Medulla oblongata (tissue), 1 donor: ENCODE measurements around the gene GAL3ST3.
A peak's percentile ranks its signal among the peaks of the same experiment; 100 is the strongest.
"Not testable (repeated sequence)": the region's sequence is repeated elsewhere in the genome, so short reads cannot be mapped to it uniquely, and the experiment has no call there.

Experiments
- DNase-seq: peaks from one replicate; pipeline ENCODE4 v3.0.0-alpha.2; 2015; ENCODE audit errors: extremely low spot score

The GAL3ST3 gene, protein sequence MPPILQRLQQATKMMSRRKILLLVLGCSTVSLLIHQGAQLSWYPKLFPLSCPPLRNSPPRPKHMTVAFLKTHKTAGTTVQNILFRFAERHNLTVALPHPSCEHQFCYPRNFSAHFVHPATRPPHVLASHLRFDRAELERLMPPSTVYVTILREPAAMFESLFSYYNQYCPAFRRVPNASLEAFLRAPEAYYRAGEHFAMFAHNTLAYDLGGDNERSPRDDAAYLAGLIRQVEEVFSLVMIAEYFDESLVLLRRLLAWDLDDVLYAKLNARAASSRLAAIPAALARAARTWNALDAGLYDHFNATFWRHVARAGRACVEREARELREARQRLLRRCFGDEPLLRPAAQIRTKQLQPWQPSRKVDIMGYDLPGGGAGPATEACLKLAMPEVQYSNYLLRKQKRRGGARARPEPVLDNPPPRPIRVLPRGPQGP

GRCh38 chr11:66048547-66049323 lies at the start of gene GAL3ST3:
GAL3ST3 (minus strand) TSS chr11:66049161; CDS start chr11:66045415, 3,746 bp downstream.
- no peak for DNase-seq

- not testable (repeated sequence) for DNase-seq
Observed at GRCh38 chr11:66092125-66092524, 43.2 kb upstream of the GAL3ST3 start.

DNA sequence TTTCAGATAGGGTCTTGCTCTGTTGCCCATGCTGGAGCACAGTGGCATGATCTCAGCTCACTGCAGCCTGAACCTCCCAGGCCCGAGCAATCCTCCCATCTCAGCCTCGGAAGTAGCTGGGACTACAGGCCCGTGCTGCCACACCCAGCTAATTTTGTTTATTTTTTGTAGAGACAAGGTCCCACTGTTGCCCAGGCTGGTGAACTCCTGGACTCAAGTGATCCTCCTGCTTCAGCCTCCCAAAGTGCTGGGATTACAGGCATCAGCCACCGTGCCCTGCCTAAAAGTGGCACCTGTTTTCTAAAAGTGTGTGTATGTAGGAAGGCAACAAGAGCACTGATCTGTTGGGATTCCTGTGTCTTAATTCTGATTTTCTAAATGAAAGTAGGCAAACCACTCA lies 41.3 kb upstream of the GAL3ST3 start:
- no peak for DNase-seq

DNA sequence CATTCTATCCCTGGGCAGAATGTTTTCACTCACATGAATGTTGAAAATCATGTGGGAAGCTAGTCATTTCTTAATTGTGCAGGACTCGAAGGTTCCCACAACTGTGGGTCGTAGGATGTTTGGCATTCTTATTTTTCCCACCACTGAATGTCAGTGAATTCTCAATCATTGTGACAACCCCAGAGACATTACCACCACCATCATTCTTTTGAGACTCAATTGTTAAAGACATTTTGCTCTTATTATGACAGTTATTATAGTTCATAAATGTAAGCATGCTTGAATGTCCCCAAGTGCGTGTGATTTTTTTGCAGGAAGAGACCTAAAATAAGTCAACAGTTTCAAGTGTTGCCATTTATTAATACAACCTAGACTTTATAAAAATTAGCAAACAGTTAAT lies 40.1 kb upstream of the GAL3ST3 start:
- no peak for DNase-seq

DNA sequence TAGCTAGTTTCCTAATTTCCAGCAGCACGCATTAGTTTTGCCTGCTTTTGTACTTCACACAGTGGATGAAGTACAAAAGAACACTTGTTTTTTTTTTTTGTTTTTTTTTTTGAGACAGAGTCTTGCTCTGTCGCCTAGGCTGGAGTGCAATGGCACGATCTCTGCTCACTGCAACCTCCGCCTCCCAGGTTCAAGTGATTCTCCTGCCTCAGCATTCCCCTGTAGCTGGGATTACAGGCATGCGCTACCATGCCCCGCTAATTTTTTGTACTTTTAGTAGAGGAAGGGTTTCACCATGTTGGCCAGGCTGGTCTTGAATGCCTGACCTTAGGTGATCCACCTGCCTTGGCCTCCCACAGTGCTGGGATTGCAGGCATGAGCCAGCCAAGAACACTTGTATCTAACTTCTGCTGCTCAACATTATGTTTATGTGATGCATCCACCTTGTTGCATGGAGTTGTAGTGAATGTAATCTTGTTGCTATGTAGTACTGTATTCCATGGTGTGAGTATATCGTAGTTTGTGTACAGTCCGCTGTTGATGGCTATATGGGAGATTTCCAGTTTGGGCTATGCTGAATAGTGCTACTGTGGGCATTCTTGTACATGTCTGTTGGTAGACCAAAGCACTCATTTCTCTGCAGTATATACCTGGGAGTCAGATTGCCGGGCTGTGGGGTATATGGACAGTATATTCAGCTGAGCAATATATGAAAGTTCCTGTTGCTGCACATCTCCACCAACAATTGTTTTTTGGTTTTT lies 38.4 kb upstream of the GAL3ST3 start:
- DNase-seq = no peak

- no peak for DNase-seq
Observed at GRCh38 chr11:66084821-66085475, 36.0 kb upstream of the GAL3ST3 start.

- DNase-seq = no peak
Observed at GRCh38 chr11:66083767-66084166, 34.8 kb upstream of the GAL3ST3 start.

DNA sequence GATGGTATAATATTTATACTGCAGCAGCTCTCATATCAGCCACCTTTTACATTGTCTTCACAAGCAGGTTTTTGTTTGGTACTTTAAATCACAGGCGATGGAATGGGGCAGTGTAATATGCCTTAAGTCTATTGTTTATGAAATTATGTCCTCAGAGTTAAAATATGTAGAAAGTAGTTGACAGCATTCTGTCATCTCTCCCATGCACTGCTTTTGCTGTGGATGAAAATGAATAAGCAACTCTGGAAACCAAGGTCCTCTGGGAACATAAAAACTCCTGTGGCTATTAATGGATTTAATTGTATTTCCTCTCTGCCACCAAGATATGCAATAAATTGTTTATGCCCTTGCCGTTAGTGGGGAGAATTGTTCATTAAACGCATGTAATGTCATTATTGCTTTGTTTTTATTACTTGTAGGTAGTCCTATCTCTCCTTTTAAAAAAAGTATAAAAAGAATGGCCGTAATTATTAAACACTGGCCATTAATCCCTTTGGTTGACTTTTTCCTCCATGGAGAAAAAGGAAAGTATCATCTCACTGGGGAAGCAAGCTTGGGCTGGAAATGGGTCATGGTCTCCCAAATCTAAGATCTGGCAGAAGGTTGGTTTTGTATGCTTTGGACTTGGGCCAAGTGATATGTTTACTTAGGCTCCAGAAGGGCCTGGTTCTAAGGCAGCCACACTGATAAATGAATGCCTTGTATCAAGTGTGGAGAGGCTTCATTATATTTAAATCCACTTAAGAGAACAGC lies 34.2 kb upstream of the GAL3ST3 start:
- DNase-seq = no peak

GRCh38 chr11:66081505-66081904 lies 32.5 kb upstream of the GAL3ST3 start:
- DNase-seq = peak; percentile 70

GRCh38 chr11:66080055-66080817 lies 31.3 kb upstream of the GAL3ST3 start:
- DNase-seq = no peak

- DNase-seq = not testable (repeated sequence)
Observed at GRCh38 chr11:66078949-66079348, 30.0 kb upstream of the GAL3ST3 start.

GRCh38 chr11:66077927-66078326 lies 29.0 kb upstream of the GAL3ST3 start:
- no peak for DNase-seq

DNA sequence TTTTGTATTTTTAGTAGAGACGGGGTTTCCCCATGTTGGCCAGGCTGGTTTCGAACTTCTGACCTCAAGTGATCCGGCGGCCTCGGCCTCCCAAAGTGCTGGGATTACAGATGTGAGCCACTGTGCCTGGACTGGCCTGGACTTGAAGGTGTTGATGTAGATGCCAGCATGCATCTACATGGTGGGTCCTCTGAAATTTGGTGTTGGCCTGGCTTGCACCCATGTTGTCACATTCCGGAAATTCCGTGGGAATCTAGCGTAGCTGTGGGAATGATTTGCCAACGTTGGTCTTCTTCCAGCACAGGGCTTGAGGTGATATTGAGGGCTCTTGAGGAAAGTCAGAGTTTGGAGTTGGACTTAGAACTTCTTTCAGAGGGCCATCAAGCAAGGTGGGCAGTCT lies 27.6 kb upstream of the GAL3ST3 start:
- no peak for DNase-seq

DNA sequence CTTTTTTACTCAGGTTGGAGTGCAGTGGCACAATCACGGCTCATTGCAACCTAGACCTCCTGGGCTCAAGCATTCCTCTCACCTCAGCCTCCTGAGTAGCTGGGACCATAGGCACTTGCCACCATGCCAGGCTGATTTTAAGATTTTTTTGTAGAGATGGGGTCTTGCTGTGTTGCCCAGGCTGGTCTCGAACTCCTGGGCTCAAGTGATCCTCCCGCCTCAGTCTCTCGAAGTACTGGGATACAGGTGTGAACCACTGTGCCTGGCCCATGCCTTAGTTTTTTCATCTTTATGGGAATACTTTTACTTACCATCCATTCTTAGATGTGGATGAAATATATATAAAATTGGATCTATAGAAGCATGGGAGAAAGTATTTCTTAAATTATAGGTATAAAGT lies 26.3 kb upstream of the GAL3ST3 start:
- DNase-seq = no peak

DNA sequence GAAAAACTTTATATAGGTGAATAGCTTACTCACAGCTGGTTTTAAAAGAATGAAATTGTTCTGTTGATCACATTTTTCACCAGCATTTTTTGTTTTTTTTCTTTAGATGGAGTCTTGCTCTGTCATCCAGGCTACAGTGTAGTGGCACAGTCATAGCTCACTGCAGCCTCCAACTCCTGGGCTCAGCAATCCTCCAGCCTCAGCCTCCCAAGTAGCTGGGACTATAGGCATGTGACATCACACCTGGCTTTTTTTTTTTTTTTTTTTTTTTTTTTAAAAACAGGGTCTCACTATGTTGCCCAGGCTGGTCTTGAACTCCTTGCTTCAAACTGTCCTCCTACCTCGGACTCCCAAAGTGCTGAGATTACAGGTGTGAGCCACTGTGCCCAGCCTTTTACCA lies 24.7 kb upstream of the GAL3ST3 start:
- no peak for DNase-seq

GRCh38 chr11:66072518-66072917 lies 23.6 kb upstream of the GAL3ST3 start:
- DNase-seq = no peak

DNA sequence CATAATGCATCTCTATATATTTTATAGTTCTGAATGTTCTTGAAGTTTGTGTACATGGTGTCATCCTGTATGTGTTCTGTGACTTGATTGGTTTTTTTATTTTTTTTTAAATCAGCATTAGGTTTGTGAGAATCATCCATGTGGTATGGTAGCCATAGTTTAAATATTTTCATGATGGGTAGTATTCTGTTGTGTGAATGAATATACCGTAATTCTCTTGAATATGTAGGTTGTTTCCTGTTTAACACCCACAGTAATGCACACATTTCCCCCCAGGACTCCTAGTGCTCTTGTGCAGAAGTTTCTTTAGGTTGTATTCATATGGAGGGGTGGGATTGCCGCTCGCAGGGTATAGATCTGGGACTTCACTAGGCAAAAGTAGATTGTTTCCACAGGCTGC lies 23.1 kb upstream of the GAL3ST3 start:
- DNase-seq = no peak

DNA sequence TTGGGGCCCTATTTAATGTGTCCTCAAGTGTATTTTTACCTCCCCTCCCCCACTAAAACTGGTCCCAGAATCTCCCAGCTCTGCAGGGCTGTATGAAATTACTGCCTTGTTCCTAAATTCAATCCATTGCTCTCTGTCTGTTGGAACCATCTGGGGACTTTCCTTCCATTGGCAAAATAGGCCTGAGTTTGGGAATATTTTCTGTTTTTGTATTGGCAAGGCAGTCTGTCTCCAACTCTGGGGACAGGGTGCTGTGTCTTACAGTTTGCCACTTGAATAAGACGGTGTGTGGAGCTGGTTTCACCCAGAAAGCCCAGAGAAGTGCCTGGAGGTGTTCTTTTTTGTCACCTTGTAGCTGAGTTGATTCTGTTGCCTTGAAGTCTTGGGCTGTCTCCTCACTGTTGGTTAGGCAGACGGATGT lies 22.4 kb upstream of the GAL3ST3 start:
- peak; percentile 33 for DNase-seq

DNA sequence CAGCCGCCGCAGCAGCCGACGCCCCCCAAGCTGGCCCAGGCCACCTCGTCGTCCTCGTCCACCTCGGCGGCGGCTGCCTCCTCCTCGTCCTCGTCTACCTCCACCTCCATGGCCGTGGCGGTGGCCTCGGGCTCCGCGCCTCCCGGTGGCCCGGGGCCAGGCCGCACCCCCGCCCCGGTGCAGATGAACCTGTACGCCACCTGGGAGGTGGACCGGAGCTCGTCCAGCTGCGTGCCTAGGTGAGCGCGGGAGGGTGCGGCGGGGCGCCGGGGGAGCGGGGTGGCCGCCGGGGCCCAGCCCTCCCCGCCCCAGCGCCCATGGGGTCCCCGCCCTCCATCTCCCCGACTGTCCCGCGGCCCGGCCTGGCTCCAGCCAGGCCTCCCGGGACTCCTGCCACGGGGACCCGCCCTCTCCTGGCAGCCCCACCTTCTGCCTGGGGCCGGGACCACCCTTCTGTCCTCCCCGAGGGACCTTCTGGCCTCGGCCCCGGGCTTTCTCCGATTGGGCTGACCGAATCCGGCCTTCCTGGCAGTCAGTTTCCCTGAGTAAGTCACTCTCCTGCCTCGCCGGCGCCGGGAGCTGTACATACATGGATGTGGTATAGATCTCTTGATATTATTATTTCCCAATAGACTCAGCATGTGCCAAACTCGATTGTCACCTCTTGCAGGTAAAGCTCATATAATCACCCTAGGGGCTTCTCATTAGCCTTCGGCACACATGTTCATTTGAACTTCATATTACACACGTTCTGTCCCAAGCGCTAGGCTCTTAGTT lies 21.8 kb upstream of the GAL3ST3 start:
- DNase-seq = no peak
